DND-41 (cell line): ENCODE data around the gene SLC1A2.

ENCODE experiments used
- CTCF ChIP-seq: IDR thresholded peaks from 2 replicates; pipeline ENCODE4 v1.5.1; 2012; ENCODE audit warnings: borderline replicate concordance, low read length, moderate library complexity, mild to moderate bottlenecking; ENCODE audit not compliant: poor library complexity, severe bottlenecking; ENCODE audit errors: extremely low read depth
- EZH2 ChIP-seq: IDR thresholded peaks from 3 replicates; pipeline ENCODE4 v1.6.1; 2012; ENCODE audit warnings: borderline replicate concordance, low read depth, mild to moderate bottlenecking, moderate library complexity, low read length, inconsistent platforms; ENCODE audit not compliant: severe bottlenecking

- TF ChIP-seq CTCF, result no peak
- TF ChIP-seq EZH2, result no peak
Observed at GRCh38 chr11:35286126-35286525, 133.2 kb downstream of the SLC1A2 start.
